Stimulated activated CD8-positive, alpha-beta memory T cell treated with anti-CD3 and anti-CD28 coated beads, Interleukin-2, amount 100 ng/mL, for 1 hour (primary cell): ENCODE measurements around the gene ADCYAP1R1.
"Not testable (repeated sequence)": the region's sequence is repeated elsewhere in the genome, so short reads cannot be mapped to it uniquely, and the experiment has no call there.

Experiments used
- DNase-seq, 2 donors: peaks; one replicate each; pipeline ENCODE4 v3.0.0-alpha.2; 2020; ENCODE audit warnings: low read depth in 2 of 2

The ADCYAP1R1 gene

DNA sequence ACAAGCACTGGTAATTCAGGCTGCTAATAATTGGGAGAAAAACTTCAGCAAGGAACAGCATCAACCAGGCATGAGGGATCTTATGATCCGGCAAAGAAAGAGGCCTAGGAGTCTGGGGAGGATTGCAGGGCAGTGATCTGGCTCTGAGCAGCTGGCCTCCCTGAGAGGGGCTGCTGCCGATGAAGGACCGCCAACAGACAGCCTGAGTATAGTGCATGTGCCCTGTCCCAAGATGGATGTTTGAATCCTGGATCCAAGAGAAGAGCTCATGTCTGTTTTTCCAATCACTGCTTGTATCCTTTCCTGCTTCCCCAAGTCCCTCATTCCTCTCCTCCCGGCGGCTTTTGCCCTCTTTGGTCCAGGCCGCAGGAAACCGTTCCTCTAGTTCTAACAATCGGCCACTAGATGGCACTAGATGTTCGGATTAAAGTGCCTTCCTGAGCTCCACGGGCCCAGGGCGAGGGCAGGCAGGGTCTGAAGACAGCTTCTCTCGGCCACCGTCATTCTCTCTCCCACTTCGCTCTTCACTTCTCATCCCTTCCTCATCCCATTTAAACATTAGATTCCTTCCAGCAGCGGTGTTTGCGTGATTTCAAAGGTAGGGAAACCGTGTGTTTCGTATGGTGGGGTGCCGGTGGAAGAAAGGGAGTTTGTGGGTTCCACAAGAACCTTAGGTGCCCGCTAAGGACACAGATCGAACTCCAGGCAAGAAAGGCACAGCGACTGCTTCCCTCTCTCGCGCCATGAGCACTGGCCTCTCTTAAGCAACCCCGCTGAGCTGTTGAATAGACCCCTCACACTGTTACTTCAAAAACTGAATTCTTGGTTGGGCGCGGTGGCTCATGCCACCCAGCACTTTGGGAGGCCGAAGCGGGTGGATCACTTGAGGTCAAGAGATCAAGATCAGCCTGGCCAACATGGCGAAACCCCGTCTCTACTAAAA, 82.4 kb downstream of the ADCYAP1R1 start:
- DNase-seq: peak in 1 of 2 donors; percentile 4

DNA sequence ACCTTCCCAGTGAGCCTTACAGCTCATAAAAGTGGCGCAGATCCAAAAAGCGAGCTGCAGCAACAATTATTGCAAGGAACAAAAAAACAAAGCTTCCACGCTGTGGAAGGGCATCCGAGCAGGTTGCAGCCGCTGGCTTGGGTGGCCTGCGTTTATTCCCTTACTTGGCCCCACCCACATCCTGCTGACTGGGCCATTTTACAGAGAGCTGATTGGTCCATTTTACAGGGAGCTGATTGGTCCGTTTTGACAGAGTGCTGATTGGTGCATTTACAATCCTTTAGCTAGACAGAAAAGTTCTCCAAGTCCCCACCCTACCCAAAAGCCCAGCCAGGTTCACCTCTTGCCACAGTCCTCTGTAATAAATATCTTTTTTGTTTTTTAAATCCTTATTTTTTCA, 85.1 kb downstream of the ADCYAP1R1 start:
- DNase-seq: no peak

DNA sequence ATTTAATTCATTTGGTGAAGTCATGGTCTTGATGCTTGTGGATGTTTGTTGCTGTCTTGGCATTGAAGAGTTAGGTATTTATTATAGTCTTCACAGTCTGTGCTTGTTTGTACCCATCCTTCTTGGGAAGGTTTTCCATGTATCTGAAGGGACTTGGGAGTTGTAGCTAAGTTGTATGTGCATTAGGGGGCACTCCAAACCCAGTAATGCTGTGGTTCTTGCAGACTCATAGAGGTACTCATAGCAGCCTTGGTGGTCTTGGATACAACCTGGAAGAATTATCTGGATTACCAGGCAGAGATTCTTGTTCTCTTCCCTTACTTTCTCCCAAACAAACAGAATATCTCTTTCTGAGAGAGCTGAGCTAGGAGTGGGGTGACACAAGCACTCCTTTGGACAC, 93.2 kb downstream of the ADCYAP1R1 start:
- DNase-seq: no peak

DNA sequence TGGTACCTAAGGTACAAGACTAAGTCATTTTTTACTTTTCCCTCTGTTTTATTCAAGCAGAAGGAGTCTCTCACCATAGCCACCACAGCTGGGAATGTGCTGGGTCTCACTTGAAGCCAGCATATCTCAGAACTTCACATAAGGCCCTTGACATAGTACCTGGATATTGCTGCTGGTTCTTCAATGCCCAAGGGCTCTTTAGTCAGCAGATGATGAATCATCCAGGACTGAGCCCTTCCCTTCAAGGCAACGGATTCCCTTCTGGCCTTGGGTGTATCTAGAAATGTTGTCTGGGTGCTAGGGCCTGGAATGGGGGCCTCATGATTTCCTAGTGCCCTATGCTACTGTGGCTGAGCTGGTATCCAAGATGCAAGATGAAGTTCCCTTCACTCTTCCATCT, 93.9 kb downstream of the ADCYAP1R1 start:
- no peak for DNase-seq

DNA sequence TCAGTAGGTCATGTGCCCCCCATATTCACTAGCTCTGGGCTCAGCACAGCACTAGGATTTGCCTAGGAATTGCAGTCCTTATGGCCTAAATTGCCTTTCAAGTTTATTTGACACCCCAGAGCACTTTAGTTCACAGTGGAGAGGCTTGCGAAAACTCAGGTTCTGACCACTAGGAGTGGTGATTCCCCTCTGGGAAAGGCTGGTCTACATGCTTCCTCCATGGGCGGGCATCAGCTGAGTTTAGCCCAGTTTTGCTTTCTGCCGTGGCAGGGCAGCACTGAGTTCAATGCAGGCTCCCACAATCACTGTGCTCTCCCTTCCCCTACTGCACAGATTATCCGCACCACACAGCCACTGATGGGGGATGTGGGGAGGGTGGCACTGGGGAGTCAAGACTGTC, 94.4 kb downstream of the ADCYAP1R1 start:
- DNase-seq: no peak

DNA sequence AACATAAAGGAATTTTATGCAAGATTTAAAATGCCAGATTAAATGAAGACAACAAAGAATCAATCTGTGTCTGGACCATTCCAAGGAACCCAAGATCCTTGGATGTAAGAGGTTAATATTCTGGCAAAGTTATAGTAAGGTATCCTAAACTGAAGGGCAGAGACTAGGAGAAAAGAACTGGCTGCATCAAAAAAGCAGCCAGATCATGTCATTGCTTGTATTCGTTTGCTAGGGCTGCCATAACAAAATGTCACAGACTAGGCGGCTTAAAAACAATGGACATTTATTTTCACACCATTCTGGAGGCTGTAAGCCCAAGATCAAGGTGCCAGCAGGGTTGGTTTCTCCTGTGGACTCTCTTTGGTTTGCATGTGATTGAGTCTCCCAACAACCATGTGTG, 99.7 kb downstream of the ADCYAP1R1 start:
- DNase-seq: no peak

DNA sequence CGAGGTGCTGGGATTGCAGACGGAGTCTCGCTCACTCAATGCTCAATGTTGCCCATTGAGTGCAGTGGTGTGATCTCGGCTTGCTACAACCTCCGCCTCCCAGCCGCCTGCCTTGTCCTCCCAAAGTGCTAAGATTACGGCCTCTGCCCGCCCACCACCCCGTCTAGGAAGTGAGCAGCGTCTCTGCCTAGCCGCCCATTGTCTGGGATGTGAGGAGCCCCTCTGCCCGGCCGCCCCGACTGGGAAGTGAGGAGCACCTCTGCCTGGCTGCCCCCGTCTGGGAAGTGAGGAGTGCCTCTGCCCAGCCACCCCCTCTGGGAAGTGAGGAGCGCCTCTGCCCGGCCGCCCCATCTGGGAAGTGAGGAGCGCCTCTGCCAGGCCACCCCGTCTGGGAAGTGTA, 101.2 kb downstream of the ADCYAP1R1 start:
- not testable (repeated sequence) for DNase-seq

DNA sequence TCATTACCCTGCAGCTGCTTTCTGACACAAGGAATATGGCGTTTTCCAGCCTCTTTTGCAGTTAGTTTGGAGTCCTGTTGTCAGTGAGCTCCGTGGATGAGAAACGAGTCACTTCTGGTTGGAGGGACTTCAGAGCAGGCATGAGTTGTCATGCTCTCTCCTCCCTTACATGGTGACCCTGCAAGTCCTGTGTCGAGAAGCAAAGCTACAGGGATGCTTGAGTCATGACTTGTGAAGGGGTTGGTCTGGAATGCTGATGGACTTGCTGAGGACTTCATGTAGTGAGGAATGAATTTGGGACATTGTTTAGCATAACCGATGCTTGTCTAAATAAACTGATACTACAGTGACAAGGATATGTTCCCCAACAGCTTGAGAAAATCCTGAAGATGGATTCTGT, 108.8 kb downstream of the ADCYAP1R1 start:
- no peak for DNase-seq
